SIG-M5 (cell line): ENCODE measurements around the gene WNT9A.
"Not testable (repeated sequence)": the region's sequence is repeated elsewhere in the genome, so short reads cannot be mapped to it uniquely, and the experiment has no call there.

Source experiments
- DNase-seq: peaks from one replicate; lab custom pipeline; 2025; lab: John Stamatoyannopoulos, UW

The WNT9A gene

GRCh38 chr1:227886503-227886961, 61.2 kb downstream of the WNT9A start:
- no peak for DNase-seq

GRCh38 chr1:227885648-227886502, 61.9 kb downstream of the WNT9A start:
- no peak for DNase-seq

DNA sequence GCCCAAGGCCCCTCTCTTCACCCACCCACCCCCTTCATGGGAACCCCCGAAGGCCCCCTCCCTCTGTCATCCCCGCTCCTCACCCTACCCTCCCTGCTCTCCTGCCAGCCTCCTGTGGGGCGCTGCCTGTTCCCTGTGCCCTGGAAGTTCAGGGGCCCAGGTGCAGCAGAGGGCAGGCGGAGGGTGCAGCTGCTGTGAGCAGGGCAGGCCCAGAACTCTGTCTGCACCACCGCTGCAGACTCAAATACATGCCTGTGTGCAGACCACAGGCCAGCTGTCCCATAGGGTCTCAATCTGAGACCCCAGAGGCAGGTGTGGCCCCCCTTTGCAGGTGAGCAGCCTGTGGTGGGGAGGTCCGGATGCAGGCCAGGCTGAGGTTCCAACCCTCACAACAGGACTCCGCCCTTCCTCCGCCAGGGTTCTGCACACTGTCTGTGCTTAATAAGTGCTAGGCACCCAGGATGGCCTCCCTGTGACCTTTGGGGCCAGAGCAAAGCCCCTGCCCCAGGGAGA, 62.5 kb downstream of the WNT9A start:
- DNase-seq = no peak

GRCh38 chr1:227884370-227885134, 63.2 kb downstream of the WNT9A start:
- DNase-seq = no peak

GRCh38 chr1:227883641-227884301, 64.0 kb downstream of the WNT9A start:
- DNase-seq = no peak

DNA sequence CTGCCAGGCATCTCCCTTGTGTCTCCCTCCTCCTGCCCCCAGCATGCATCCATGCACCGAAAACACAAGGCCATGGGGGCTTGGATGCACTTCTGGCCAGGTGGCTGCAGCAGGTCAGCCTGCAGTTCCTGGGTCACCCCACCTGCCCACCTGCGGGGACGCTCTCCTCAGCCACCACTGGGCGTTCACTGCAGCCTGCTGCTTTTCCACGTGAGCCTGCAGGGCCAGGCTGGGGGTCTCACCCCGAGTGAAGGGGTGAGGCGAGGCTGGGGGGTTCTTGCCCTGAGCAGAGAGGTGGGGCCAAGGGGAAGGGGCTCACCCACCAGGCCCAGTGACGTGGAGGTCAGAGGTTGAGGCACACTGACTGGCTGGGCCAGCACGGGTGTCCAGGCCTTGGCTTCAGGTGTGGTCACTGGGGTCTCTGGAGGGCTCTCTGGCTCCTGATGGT, 64.6 kb downstream of the WNT9A start:
- no peak for DNase-seq

DNA sequence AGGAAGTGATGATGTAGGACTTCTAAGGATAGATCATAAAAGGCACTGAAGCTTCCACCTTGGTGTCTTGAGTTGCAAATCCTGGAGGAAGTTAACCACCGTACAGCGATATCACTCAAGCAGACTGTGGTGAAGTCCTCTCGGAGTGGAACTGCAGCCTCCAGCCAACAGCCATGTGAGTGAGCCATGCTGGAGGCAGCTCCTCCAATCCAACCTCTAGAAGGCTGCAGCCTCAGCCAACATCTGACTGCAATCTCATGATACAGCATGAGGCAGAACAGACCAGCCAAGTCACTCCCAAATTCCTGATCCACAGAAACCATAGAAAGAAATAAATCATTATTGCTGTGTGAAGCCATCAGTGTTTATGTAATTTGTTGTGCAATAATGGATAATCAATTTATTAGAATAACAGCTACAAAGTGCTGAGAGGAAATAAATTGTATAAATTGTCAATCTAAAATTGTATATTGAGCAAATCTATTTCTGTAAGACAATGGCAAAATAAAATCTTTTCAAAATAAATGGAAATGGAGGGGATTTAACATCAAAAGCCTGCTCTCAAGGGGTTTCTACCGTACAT, 67.3 kb downstream of the WNT9A start:
- DNase-seq = no peak

DNA sequence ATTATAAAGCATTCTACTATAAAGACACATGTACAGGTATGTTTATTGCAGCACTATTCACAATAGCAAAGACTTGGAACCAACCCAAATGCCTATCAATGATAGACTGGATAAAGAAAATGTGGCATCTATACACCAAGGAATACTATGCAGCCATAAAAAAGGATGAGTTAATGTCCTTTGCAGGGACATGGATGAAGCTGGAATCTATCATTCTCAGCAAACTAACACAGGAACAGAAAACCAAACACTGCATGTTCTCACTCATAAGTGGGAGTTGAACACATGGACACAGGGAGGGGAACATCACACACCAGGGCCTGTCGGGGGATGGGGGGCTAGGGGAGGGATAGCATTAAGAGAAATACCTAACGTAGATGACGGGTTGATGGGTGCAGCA, 69.9 kb downstream of the WNT9A start:
- not testable (repeated sequence) for DNase-seq

DNA sequence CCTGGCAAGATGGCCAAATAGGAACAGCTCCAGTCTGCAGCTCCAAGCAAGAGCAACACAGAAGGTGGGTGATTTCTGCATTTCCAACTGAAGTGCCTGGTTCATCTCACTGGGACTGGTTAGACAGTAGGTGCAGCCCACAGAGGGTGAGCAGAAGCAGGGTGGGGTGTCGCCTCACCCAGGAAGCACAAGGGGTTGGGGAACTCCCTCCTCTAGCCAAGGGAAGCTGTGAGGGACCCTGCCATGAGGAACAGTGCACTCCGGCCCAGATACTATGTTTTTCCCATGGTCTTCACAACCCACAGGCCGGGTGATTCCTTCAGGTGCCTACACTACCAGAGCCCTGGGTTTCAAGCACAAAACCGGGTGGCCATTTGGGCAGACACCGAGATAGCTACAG, 75.8 kb downstream of the WNT9A start:
- DNase-seq = not testable (repeated sequence)

GRCh38 chr1:227870366-227870765, 77.4 kb downstream of the WNT9A start:
- DNase-seq = no peak

GRCh38 chr1:227869851-227870305, 77.9 kb downstream of the WNT9A start:
- DNase-seq = no peak

GRCh38 chr1:227869279-227869842, 78.4 kb downstream of the WNT9A start:
- no peak for DNase-seq
